Brain microvascular endothelial cell (primary cell): ENCODE measurements around the gene DBF4B.
"Not testable (repeated sequence)": the region's sequence is repeated elsewhere in the genome, so short reads cannot be mapped to it uniquely, and the experiment has no call there.

Experiments
- DNase-seq: peaks from one replicate; pipeline ENCODE4 v3.0.0-alpha.2; 2020
- H3K27ac ChIP-seq: fragments of 250-450 bp; sonication (Bioruptor Pico); 2 replicates; pipeline ENCODE4 v1.5.1; 2020; ENCODE audit warnings: mild to moderate bottlenecking, moderate library complexity
- H3K27me3 ChIP-seq: fragments of 250-450 bp; sonication (Bioruptor Pico); replicated peaks from 2 replicates; pipeline ENCODE4 v1.5.1; 2020; ENCODE audit warnings: mild to moderate bottlenecking
- H3K36me3 ChIP-seq: fragments of 250-450 bp; sonication (Bioruptor Pico); replicated peaks from 2 replicates; pipeline ENCODE4 v1.5.1; 2020; ENCODE audit warnings: mild to moderate bottlenecking
- H3K4me3 ChIP-seq: 2 replicates; pipeline ENCODE4 v1.5.1; 2011; ENCODE audit warnings: low read depth, mild to moderate bottlenecking, control low read depth, low read length, moderate library complexity
- in situ Hi-C: cut with HindIII; loops from 2 replicates; pipeline ENCODE4 v1.10.0; 2017; ENCODE audit warnings: low sequenced_read_pairs, low pct_ligation_motif_present
- TF ChIP-seq, protein P1 (sequence below): IDR thresholded peaks from 2 replicates; pipeline ENCODE4 v1.5.1; 2011; ENCODE audit warnings: low read depth, mild to moderate bottlenecking, moderate library complexity, low read length, control low read depth, inconsistent platforms; ENCODE audit errors: missing control alignments

The DBF4B gene

DNA sequence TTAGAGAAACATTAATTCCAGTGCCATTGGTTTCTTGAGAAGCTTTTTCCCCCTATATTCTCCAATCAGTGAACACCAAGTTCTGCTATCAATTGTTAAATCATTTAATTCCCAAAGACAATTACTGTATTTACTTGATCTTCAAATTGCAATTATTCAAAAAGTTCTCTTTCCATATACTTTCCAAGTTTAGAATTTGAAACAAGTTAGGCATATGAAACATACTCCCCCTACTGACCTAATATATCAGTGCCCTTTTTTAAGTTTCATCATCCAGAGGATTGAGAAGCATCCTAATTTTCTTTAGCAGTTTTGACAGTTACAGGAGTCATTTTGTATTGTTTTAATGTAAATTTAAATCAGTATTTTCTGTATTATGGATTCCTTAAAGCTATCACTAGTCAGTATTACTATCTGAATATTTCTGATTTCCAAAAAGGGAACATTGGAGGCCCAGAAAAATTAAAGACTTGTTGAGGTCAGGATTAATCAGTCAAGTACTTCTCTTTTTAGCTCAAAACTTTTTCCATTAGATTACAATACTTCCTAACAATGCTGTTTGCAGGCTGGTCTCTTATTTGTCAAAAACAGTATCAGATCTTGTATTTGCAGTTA lies 35.9 kb upstream of the DBF4B start:
- TF ChIP-seq, protein P1, sequence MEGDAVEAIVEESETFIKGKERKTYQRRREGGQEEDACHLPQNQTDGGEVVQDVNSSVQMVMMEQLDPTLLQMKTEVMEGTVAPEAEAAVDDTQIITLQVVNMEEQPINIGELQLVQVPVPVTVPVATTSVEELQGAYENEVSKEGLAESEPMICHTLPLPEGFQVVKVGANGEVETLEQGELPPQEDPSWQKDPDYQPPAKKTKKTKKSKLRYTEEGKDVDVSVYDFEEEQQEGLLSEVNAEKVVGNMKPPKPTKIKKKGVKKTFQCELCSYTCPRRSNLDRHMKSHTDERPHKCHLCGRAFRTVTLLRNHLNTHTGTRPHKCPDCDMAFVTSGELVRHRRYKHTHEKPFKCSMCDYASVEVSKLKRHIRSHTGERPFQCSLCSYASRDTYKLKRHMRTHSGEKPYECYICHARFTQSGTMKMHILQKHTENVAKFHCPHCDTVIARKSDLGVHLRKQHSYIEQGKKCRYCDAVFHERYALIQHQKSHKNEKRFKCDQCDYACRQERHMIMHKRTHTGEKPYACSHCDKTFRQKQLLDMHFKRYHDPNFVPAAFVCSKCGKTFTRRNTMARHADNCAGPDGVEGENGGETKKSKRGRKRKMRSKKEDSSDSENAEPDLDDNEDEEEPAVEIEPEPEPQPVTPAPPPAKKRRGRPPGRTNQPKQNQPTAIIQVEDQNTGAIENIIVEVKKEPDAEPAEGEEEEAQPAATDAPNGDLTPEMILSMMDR = peak; percentile 46
- DNase-seq = no peak
- Histone ChIP-seq H3K27ac (no peak overlapping the region), H3K36me3 (no peaks in the 10 kb centered on the region), H3K27me3 (no peaks in the 10 kb centered on the region), H3K4me3 (no peak overlapping the region)
- in situ Hi-C loops = no loop called here

DNA sequence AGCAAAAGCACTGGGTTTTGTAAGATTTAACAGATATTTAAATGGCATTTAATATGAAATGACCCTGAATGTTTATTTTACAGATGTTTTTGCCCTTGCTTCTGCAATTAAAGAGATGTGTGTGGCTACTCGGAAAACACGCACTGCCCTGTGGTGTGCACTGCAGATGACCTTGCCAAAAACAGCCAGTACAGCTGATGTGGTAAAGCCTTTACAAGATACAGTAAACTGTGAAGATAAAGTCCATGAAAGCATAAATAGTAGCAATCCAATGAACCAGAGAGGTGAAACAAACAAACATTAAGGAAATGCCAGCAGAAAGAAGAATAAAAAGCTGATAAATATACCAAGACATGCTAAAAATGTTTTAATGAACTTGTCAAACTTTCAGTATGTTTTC lies 34.6 kb upstream of the DBF4B start:
- Histone ChIP-seq H3K27me3 (no peaks in the 10 kb centered on the region), H3K4me3 (no peak overlapping the region), H3K27ac (no peak overlapping the region), H3K36me3 (peaks cover 3% of the 10 kb centered on the region)
- DNase-seq = no peak
- TF ChIP-seq, protein P1 = no peak
- in situ Hi-C loops = no loop called here

DNA sequence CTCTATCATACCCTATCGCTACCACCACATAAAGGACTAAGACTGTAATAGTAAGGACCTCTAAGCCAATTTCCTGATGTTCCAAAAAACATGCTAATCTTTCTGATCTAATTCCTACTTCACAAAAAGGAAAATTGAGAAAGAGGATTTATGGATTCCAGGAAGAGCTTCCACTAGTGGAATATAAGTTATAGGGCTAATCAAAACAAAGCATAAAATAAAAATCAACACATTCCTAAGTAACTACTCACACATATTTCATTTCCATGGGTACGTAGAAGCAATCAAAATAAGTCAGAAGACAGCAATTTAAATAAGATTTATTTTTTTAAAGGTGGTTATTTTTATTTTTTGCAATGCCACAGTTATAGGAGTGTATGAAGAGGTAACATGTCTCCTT lies 31.3 kb upstream of the DBF4B start:
- H3K4me3 ChIP-seq = no peak overlapping the region
- no peaks in the 10 kb centered on the region for H3K27me3 ChIP-seq
- DNase-seq = no peak
- H3K27ac ChIP-seq = no peak overlapping the region
- in situ Hi-C loops = no loop called here
- TF ChIP-seq, protein P1 = no peak
- H3K36me3 ChIP-seq = peaks cover 14% of the 10 kb centered on the region

DNA sequence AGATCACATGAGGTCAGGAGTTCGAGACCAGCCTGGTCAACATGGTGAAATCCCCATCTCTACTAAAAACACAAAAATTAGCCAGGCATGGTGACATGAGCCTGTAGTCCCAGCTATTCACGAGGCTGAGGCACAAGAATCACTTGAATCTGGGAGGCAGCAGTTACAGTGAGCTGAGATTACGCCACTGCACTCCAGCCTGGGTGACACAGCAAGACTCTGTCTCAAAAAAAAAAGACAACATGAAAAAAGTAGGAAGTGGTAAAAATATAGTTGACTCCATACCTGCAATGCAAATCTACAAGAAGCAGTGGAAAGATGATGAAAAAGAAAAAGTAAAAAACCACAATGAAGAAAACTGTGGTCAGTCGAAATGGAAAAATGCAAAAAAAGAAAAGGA lies 25.2 kb upstream of the DBF4B start:
- DNase-seq, H3K4me3 ChIP-seq, H3K27me3 ChIP-seq, H3K27ac ChIP-seq, in situ Hi-C loops: not testable (repeated sequence)
- peaks cover 23% of the 10 kb centered on the region for H3K36me3 ChIP-seq

DNA sequence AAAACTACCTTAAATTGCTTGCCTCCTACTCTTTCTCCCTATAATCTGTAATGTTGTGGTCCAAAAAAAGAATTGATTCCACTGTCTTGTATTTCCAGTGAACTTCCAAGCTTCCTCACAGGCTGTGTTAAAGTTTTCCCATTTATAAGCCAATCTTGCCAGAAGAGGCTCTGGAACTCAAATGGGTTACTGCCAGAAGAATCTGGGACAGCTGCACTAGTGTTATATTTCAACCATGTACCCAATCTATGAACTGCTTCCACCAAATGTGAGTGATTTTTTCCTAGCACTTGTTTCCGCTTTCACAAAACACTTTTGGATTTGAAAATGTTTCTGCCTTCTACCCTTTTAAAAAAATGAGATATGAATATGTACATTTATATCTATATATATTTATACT lies 20.7 kb upstream of the DBF4B start:
- TF ChIP-seq, protein P1 = no peak
- H3K27ac ChIP-seq = no peak overlapping the region
- no peaks in the 10 kb centered on the region for H3K27me3 ChIP-seq
- H3K4me3 ChIP-seq = no peak overlapping the region
- in situ Hi-C loops = no loop called here
- DNase-seq = no peak
- peaks cover 9% of the 10 kb centered on the region for H3K36me3 ChIP-seq

DNA sequence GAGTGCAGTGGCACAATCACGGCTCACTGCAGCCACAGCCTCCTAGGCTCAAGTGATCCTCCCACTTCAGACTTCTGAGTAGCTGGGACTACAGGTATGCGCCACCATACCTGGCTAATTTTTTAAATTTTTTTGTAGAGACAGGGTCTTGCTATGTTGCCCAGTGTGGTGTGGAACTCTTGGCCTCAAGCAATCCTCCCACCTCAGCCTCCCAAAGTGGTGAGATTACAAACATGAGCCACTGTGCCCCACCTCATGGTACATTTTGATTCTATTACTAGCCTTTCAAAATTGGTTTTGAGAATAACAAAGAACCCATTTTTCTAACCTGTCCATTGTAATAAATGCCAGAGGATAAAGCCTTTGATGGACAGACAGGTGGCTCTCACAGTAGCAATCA lies 20.3 kb upstream of the DBF4B start:
- DNase-seq = no peak
- peaks cover 5% of the 10 kb centered on the region for H3K36me3 ChIP-seq
- TF ChIP-seq, protein P1 = no peak
- no peak overlapping the region for H3K4me3 ChIP-seq
- in situ Hi-C loops = no loop called here
- no peak overlapping the region for H3K27ac ChIP-seq
- no peaks in the 10 kb centered on the region for H3K27me3 ChIP-seq
